ENCODE results near the gene GCNT3.

GCNT3 gene, protein sequence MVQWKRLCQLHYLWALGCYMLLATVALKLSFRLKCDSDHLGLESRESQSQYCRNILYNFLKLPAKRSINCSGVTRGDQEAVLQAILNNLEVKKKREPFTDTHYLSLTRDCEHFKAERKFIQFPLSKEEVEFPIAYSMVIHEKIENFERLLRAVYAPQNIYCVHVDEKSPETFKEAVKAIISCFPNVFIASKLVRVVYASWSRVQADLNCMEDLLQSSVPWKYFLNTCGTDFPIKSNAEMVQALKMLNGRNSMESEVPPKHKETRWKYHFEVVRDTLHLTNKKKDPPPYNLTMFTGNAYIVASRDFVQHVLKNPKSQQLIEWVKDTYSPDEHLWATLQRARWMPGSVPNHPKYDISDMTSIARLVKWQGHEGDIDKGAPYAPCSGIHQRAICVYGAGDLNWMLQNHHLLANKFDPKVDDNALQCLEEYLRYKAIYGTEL

DNA sequence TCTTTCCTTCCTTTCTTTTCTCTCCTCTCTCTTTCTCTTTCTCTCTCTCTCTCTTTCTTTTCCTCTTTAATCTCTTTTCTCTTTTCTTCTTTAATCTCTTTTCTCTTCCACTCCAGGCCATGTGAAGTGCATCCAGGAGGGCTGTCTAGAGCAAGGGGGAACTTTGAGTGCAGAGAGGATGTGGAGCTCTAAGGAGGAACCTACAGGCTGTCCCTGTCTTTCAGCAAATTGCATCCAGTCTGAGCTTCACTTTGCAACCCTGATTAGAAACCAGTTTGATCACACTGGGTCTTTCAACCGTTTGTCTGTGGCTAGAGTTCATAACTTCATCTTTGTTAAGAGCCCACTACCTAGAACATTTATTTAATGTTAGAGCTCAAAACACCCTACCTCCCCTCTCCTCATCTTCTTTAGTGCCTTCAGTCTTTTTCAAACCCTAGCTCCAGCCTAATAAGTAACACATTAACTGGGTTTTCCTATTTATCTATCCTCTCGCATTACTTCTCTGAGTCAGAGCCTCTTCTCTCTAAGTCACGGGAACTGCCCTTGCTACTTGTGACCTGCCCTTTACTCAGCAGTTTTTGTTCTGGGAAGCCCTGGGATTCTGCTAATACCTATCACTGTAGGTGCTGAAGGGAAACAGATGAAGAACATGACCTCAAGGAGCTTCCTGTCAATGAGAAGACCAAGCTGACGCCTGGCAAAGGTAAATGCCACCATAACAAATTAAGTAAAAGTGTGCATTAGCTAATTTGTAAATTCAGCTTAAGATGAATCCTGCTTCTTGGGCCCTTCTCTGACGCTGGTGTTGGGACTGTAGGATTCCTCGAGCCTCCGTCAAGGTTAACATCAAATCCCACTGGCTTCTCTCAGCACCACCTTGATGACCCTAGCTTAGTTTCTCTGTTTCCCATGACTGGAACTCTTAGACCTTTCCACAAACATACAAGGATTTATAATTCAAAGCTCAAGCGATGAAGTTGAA, at the start of gene GCNT3:
Gene GCNT3 (plus strand): TSS at position 508 of the 985 bp plus-strand sequence. CDS start 6,456 bp downstream, outside the sequence.
- no peak for DNase-seq (ENCODE audit: low read depth, low spot score)

DNA sequence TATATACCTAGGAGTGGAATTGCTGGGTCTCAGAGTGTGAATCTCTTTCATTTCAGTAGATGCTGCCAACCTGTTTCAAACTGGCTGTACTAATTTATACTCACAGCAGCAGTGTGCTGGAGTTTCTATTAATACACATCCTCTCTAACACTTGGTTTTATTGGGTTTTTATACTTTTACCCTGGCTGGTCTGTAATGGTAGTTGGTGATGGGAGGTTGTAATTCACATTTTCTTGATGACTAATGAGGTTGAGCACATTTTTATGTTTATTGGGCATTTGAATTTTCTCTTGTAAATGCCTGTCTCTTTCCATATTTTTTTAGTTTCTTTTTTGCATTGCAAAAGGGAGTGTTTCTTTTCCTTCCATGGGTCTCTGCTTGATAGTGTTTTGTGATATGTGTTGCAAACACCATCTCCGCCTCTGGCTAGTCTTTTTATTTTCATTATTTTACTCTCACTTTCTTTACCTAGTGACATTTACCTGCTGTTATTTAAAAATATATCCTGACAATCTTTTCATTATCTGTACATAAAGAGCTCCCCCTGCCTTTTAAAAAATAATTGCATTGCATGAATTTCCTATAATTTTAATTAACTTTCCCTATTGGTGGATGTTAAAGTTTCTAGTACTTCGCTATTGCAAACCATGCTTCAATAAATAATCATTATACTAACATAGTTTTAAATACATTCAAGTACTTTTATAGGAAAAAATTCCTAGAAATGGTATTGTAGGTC, 49.0 kb upstream of the GCNT3 start:
- DNase-seq (ENCODE audit: low read depth, low spot score) = no peak

GRCh38 chr15:59565299-59565698, 46.3 kb upstream of the GCNT3 start:
- no peak for DNase-seq (ENCODE audit: low read depth, low spot score)

- no peak for DNase-seq (ENCODE audit: low read depth, low spot score)
Observed at GRCh38 chr15:59567324-59567723, 44.3 kb upstream of the GCNT3 start.

DNA sequence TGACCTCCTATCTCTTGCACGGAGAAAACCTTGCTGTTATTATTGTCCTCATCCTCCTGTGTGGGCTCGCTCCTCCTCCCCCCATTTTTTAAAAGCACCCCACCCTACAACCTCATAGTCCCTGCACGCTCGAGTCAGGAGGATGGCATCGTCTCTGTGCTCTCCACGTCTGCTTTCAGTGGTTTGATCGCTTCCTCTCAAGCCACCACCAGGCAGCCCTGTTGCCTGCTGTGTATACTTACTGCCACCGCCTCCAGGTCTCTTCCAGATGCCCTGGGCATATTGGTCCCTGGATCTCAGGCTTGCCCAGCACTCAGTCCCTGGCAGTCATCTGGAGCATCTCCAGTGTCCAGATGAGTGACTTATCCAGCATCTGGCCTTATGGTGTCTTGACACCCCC, 42.1 kb upstream of the GCNT3 start:
- no peak for DNase-seq (ENCODE audit: low read depth, low spot score)

DNA sequence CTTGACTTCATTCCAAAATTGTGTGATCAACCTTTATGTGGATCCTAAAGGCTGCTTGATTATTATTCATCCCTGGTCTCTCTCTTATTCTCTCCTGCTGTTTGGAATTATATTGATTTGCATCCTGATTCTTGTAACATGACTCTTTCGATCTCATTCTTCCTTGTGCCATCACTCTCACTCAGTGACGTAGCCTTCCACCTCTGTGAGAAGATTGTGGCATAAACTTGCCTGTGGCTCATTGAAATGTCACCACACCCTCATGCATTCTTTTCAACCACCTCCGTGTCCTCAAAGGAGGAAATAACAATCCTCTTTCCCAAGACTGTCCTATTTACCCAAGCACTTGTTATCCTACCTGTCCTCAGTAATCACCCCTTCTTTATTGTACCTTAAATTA, 41.3 kb upstream of the GCNT3 start:
- DNase-seq (ENCODE audit: low read depth, low spot score) = no peak

DNA sequence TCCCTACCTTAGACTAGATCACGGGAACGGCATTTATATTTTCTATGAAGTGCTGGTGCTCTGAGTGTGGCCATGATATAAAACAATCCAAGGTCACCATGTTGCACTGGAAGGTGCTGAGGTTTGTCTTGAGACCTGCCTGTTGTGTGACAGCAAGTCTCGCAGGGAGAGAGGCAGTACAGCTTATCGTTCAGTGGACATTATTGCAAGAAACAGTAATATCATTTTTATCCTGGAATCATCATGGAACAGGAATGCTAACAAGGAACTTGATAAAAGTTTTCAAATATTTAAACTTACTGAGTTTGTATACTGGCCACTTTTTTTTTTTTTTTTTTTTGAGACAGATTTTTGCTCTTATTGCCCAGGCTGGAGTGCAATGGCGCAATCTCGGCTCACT, 40.0 kb upstream of the GCNT3 start:
- DNase-seq (ENCODE audit: low read depth, low spot score) = no peak

DNA sequence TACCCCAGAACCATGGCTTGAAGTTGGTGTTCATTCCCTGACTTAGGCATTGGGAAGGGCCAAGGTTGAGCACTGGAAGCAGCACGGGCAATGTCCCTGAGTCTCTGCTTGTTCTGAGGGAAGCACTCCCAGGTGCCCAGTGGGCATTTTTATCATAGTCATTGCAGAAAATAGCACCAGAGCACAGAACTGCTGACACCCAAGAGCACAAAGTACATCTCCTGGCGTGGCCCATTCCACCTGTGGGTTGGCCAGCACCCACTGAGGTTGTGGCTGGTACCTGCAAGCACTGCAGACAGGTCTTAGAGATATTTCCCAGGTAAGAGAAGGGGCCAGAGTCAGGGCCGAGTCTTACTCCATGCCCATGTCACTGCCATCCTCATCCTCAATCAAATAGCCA, 28.5 kb upstream of the GCNT3 start:
- no peak for DNase-seq (ENCODE audit: low read depth, low spot score)

GRCh38 chr15:59587085-59587826, 24.3 kb upstream of the GCNT3 start:
- DNase-seq (ENCODE audit: low read depth, low spot score) = no peak

DNA sequence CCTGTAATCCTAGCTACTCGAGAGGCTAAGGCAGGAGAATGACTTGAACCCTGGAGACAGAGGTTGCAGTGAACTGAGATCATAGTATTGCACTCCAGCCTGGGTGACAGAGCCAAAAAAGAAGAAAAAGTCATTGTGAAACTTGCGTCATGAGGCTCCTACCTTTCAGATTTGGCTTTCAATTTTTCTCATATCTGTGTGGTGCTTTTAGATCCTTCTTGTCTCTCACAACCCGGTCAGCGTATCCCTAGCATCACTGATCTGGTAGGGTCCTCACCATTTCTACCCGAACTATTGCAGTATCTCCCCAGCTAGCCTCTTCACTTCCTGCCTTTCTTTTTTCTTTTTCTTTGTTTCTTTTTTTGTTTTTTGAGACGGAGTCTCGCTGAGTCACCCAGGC, 21.6 kb upstream of the GCNT3 start:
- no peak for DNase-seq (ENCODE audit: low read depth, low spot score)

- no peak for DNase-seq (ENCODE audit: low read depth, low spot score)
Observed at GRCh38 chr15:59591356-59591755, 20.2 kb upstream of the GCNT3 start.

DNA sequence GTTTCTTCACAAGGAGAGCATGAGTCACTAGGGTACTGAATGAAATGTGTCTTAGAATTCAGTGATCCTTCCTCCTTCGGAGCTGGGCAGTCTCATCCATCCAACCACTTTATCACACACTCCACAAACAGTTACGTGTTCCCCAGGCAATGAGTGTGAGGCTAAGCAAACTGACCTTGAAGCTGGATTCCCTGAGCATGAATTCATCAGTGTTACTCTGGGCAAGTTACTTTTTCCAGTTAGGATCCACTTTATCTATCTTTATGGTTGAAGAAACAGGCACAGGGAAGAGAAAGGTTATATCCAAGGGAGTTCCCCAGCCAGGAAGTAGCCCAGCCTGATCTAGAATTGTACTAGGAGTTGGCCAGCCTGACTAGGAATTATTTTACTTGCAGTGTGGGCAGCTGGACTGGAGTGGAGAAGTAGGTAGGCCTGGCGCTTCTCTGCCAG, 17.1 kb upstream of the GCNT3 start:
- DNase-seq (ENCODE audit: low read depth, low spot score) = peak; percentile 24

GRCh38 chr15:59594991-59595390, 16.6 kb upstream of the GCNT3 start:
- DNase-seq (ENCODE audit: low read depth, low spot score) = no peak

DNA sequence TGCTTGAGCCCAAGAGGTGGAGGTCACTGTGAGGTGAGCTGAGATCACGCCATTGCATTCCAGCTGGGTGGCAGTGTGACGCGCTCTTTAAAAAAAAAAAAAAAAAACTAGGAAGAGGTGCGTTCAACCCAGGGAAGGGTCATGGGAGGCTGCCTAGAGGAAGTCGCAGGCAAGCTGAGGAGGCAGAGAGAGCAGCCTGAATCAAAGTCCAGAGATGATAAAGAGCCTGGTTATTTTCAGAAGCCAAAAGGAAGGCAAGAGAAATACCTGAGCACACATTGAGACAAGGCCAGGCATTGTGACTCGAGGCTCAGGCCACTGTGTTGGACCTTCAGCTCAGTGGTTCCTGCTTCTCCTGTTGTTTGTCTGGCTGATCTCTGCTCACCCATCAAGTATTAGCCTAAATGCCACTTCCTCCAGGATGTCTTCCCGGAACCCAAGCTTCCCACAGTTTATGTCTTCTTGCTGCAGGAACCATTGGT, 16.1 kb upstream of the GCNT3 start:
- no peak for DNase-seq (ENCODE audit: low read depth, low spot score)

DNA sequence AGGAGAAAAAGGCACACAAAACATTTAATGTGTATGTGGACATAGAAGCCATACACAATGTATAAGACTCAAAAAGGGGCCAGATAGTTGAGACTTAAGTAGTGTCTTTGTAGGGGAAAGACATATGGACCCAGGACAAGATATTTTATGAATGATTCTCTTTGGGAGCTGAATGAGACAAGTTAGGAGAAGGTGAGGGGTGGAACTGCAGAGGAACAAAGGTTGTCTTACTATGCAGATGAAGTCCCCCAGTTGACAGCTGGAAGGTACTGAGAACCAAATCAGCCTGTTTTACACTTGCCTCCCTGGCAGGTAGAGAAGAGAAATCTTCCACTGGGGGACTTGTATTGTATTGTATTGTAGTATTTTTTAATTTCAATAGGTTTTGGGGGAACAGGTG, 14.9 kb upstream of the GCNT3 start:
- DNase-seq (ENCODE audit: low read depth, low spot score) = no peak

- DNase-seq (ENCODE audit: low read depth, low spot score) = no peak
Observed at GRCh38 chr15:59598461-59598860, 13.1 kb upstream of the GCNT3 start.

DNA sequence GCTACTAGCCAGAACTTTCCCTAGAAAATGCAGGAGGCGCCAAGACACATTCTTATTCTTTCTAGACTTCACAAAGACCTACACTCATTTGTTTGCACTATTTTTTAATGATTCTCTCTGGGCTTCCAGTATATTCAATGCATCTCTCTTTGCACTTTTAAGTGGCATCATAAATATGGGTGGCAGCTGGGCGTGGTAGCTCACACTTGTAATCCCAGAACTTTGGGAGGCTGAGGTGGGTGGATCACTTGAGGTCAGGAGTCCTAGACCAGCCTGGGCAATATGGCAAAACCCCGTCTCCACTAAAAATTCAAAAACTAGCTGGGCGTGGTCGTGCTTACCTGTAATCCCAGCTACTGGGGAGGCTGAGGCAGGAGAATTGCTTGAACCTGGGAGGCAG, 5.6 kb upstream of the GCNT3 start:
- no peak for DNase-seq (ENCODE audit: low read depth, low spot score)

- DNase-seq (ENCODE audit: low read depth, low spot score) = no peak
Observed at GRCh38 chr15:59609730-59610712, 1.6 kb upstream of the GCNT3 start.

GRCh38 chr15:59614153-59614552, 2.6 kb downstream of the GCNT3 start:
- no peak for DNase-seq (ENCODE audit: low read depth, low spot score)

GRCh38 chr15:59615661-59616060, 4.1 kb downstream of the GCNT3 start:
- DNase-seq (ENCODE audit: low read depth, low spot score) = no peak

All from smooth muscle cell of the brain vasculature (primary cell).